ENCODE measurements around the gene NGEF. TPM values are rescaled to one million over a fixed set of nuclear protein-coding genes. Genes with fewer than 3 reads are reported as not detected.

NGEF gene
- total and polyA plus RNA-seq, 8 donors = 2.6 to 30.9 (median 5.9) TPM

DNA sequence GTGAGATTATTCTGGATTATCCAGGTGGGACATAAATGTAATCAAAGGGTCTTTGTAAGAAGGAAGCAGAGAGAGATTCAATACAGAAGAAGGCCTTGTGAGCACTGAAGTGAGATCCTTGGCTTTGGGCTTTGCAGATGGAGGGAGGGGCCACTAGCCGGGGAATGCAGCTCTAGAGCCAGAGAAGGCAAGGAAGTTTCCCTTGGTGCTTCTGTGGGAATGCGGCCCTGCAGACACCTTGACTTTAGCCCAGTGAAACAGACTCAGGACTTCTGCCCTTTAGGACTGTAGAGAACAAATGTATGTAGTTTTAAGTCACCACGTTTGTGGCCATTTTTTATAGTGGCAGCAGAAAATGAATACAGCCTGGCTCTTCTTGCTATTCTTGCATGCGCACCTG lies 27.5 kb upstream of the NGEF start:
- 73 to 88% (median 78%) methylated on average over 4 of the region's 4 CpGs for WGBS, 5 donors
- TF ChIP-seq EP300 (IDR thresholded peaks at IDR 0.05) (no peak), POLR2AphosphoS5 (IDR thresholded peaks at IDR 0.05) (no peak), POLR2A (IDR thresholded peaks at IDR 0.05) (no peak)
- TF ChIP-seq, protein P1, sequence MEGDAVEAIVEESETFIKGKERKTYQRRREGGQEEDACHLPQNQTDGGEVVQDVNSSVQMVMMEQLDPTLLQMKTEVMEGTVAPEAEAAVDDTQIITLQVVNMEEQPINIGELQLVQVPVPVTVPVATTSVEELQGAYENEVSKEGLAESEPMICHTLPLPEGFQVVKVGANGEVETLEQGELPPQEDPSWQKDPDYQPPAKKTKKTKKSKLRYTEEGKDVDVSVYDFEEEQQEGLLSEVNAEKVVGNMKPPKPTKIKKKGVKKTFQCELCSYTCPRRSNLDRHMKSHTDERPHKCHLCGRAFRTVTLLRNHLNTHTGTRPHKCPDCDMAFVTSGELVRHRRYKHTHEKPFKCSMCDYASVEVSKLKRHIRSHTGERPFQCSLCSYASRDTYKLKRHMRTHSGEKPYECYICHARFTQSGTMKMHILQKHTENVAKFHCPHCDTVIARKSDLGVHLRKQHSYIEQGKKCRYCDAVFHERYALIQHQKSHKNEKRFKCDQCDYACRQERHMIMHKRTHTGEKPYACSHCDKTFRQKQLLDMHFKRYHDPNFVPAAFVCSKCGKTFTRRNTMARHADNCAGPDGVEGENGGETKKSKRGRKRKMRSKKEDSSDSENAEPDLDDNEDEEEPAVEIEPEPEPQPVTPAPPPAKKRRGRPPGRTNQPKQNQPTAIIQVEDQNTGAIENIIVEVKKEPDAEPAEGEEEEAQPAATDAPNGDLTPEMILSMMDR (IDR thresholded peaks at IDR 0.05) = no peak

DNA sequence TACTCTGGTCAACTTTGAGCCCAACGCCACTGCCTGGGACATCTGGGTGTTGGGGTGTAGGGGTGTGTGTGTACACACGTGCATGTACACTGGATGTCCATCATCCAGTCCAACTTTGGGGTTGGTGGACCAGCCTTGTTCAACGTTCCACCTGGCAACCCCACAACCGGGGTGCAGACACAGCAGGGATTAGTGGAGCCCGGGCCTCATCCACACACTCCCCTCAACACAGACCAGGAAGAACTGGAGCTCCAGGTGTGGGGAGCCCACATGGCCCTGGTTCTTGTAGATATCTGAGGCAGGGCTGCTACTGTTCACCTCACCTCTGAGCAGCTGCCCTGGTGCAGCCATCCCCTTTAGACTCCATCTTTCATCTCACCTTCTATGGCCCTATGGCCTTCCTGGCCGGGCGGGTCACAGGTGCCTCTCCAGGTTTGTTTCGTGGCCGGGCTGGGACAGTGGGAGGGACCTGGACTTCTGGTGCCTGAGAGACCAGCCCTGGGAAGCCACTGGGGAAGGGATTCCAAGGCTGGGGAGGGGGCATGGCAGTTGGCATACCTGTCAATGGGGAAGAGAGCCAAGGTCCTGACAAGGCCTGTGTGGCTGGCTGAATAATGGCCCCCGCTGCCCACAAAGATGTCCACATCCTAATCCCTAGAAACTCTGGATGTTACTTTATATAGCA lies 26.9 kb upstream of the NGEF start:
- intact Hi-C loops (cut with DNase I; ENCODE audit: low total_unique reads) = no loop called here
- DNase-seq = no peak
- TF ChIP-seq POLR2AphosphoS5 (IDR thresholded peaks at IDR 0.05) (no peak), EP300 (IDR thresholded peaks at IDR 0.05) (no peak), POLR2A (IDR thresholded peaks at IDR 0.05) (no peak)
- TF ChIP-seq, protein P1 (IDR thresholded peaks at IDR 0.05) = no peak

More for the DNA sequence above, 27.5 kb upstream of the NGEF start:
- no peak overlapping the region for H3K27ac ChIP-seq
- H3K27me3 ChIP-seq = peaks cover 0 to 12% (median 0%) of the 10 kb centered on the region in 3 donors
- H3K9me3 ChIP-seq = no peaks in the 10 kb centered on the region
- no peaks in the 10 kb centered on the region for H3K36me3 ChIP-seq
- no peaks in the 10 kb centered on the region for H3K4me1 ChIP-seq
- DNase-seq = no peak
- intact Hi-C loops (cut with DNase I; ENCODE audit: low total_unique reads) = no loop called here
- H3K4me3 ChIP-seq = no peak overlapping the region

DNA sequence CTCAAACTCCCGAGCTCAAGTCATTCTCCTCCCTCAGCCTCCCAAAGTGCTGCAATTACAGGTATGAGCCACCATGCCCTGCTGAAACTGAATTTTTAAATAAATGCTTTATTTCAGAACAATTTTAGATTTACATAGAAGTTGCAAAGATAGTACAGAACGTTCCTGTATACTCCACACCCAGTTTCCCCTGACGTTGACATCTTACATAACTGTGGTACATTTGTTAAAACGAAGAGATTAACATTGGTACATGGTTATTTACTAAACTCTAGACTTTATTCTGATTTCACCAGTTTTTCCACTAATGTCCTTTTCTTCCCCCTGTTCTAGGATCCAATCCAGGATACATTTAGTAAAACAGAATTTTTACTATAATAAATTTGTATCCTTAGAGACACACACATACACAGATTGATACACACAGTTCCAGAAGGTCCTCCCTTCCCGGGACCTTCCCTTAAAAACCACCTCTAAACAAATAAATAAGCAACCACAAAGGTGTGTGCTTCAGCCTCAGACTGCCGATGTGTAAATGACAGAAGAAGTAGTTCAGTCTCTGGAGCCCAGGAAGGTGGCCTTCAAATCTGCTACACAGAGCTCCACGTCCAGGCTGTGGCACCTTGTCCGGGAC lies 26.3 kb upstream of the NGEF start:
- Histone ChIP-seq H3K9me3 (no peaks in the 10 kb centered on the region), H3K27me3 (peaks cover 0 to 12% (median 0%) of the 10 kb centered on the region in 3 donors), H3K27ac (no peak overlapping the region), H3K4me1 (no peaks in the 10 kb centered on the region), H3K4me3 (no peak overlapping the region), H3K36me3 (no peaks in the 10 kb centered on the region)
- WGBS, 5 donors = 61 to 73% (median 68%) methylated on average over 8 of the region's 8 CpGs
- no peak for DNase-seq
- TF ChIP-seq POLR2AphosphoS5 (IDR thresholded peaks at IDR 0.05) (no peak), POLR2A (IDR thresholded peaks at IDR 0.05) (no peak), EP300 (IDR thresholded peaks at IDR 0.05) (no peak)
- TF ChIP-seq, protein P1 (IDR thresholded peaks at IDR 0.05) = no peak
- intact Hi-C loops (cut with DNase I; ENCODE audit: low total_unique reads) = no loop called here

More for the DNA sequence above, 26.9 kb upstream of the NGEF start:
- H3K27ac ChIP-seq = no peak overlapping the region
- peaks cover 0 to 12% (median 0%) of the 10 kb centered on the region in 3 donors for H3K27me3 ChIP-seq
- H3K4me3 ChIP-seq = no peak overlapping the region
- no peaks in the 10 kb centered on the region for H3K9me3 ChIP-seq
- H3K4me1 ChIP-seq = no peaks in the 10 kb centered on the region
- no peaks in the 10 kb centered on the region for H3K36me3 ChIP-seq
- WGBS, 5 donors = 85 to 94% (median 90%) methylated on average over 10 of the region's 10 CpGs

DNA sequence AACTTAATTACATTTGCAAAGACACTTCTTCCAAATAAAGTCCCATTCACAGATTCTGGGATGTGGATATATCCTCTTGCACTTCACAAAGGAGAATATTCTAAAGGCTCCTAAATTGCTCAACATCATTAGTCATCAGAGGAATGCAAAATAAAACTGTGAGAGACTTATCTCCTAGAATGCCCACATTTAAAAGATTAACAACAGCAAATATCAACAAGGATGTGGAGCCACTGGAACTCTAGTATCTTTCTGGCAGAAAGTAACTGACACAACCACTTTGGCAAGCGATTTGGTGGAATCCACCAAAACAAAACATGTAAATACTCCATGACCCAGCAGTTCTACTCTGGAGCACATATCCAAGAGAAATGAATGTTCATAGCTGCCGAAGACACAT lies 24.0 kb upstream of the NGEF start:
- DNase-seq = no peak
- peaks cover 0 to 12% (median 0%) of the 10 kb centered on the region in 3 donors for H3K27me3 ChIP-seq
- no peak overlapping the region for H3K27ac ChIP-seq
- intact Hi-C loops (cut with DNase I; ENCODE audit: low total_unique reads) = no loop called here
- no peak for TF ChIP-seq EP300 (IDR thresholded peaks at IDR 0.05)
- TF ChIP-seq, protein P1 (IDR thresholded peaks at IDR 0.05) = no peak
- no peak for TF ChIP-seq POLR2A (IDR thresholded peaks at IDR 0.05)
- TF ChIP-seq POLR2AphosphoS5 (IDR thresholded peaks at IDR 0.05) = no peak
- H3K4me3 ChIP-seq = no peak overlapping the region
- 64 to 82% (median 79%) methylated on average over 2 of the region's 2 CpGs for WGBS, 5 donors
- no peaks in the 10 kb centered on the region for H3K36me3 ChIP-seq
- H3K9me3 ChIP-seq = no peaks in the 10 kb centered on the region
- H3K4me1 ChIP-seq = no peaks in the 10 kb centered on the region
